NCI-H2171 treated with DMSO at 0.1 percent for 48 hours (cell line): Measurements from ENCODE around the gene DUSP16.
"Not testable (repeated sequence)": the region's sequence is repeated elsewhere in the genome, so short reads cannot be mapped to it uniquely, and the experiment has no call there.

Experiments
- DNase-seq: peaks from one replicate; lab custom pipeline; 2025; lab: John Stamatoyannopoulos, UW

DUSP16 gene

GRCh38 chr12:12520273-12520672, 42.4 kb downstream of the DUSP16 start:
- DNase-seq = no peak

GRCh38 chr12:12519354-12519998, 43.2 kb downstream of the DUSP16 start:
- DNase-seq = no peak

- no peak for DNase-seq
Observed at GRCh38 chr12:12518919-12519318, 43.7 kb downstream of the DUSP16 start.

- no peak for DNase-seq
Observed at GRCh38 chr12:12518464-12518845, 44.2 kb downstream of the DUSP16 start.

- DNase-seq = no peak
Observed at GRCh38 chr12:12513416-12514006, 49.2 kb downstream of the DUSP16 start.

- no peak for DNase-seq
Observed at GRCh38 chr12:12511895-12512711, 50.6 kb downstream of the DUSP16 start.

- no peak for DNase-seq
Observed at GRCh38 chr12:12511021-12511783, 51.5 kb downstream of the DUSP16 start.

GRCh38 chr12:12510551-12510950, 52.1 kb downstream of the DUSP16 start:
- no peak for DNase-seq

GRCh38 chr12:12510141-12510540, 52.5 kb downstream of the DUSP16 start:
- no peak for DNase-seq

GRCh38 chr12:12508612-12509011, 54.1 kb downstream of the DUSP16 start:
- DNase-seq = no peak

GRCh38 chr12:12507121-12507520, 55.5 kb downstream of the DUSP16 start:
- no peak for DNase-seq

GRCh38 chr12:12506496-12506890, 56.2 kb downstream of the DUSP16 start:
- DNase-seq = no peak

GRCh38 chr12:12505544-12506495, 56.8 kb downstream of the DUSP16 start:
- no peak for DNase-seq

- no peak for DNase-seq
Observed at GRCh38 chr12:12503384-12504078, 59.1 kb downstream of the DUSP16 start.

GRCh38 chr12:12502815-12503151, 59.9 kb downstream of the DUSP16 start:
- no peak for DNase-seq

- not testable (repeated sequence) for DNase-seq
Observed at GRCh38 chr12:12502130-12502814, 60.4 kb downstream of the DUSP16 start.

- no peak for DNase-seq
Observed at GRCh38 chr12:12501121-12501520, 61.5 kb downstream of the DUSP16 start.

- no peak for DNase-seq
Observed at GRCh38 chr12:12499909-12500604, 62.6 kb downstream of the DUSP16 start.

GRCh38 chr12:12498210-12498609, 64.5 kb downstream of the DUSP16 start:
- no peak for DNase-seq

GRCh38 chr12:12495536-12495935, 67.1 kb downstream of the DUSP16 start:
- no peak for DNase-seq
